K562 (cell line): Measurements from ENCODE around the gene GRAMD2A. TPM values are rescaled to one million over a fixed set of nuclear protein-coding genes. Genes with fewer than 3 reads are reported as not detected.
A peak's percentile ranks its signal among the peaks of the same experiment; 100 is the strongest.

Experiments
- ATAC-seq: fragments of 200-7000 bp; cut with Tn5 transposase; 3 replicates; pipeline ENCODE4 v1.9.1; 2020; ENCODE audit warnings: moderate library complexity
- BruUV-seq: library from RNA; stranded (reverse); fragments of 400-500 nt; replicated peaks from 2 replicates; lab custom pipeline; 2021; lab: Mats Ljungman, UMichigan
- CTCF ChIA-PET: fragments of 300-600 bp; formaldehyde crosslinking; extraction: SDS; loops from one replicate; lab custom pipeline; 2021; ENCODE audit warnings: low intra/inter-chr PET ratio; lab: Yijun Ruan, JAX
- POLR2A ChIA-PET: fragments of 300-600, 350-650 bp; sonication (Branson Sonifier 250); formaldehyde crosslinking; extraction: SDS; loops from one replicate; lab custom pipeline; 2021; ENCODE audit warnings: antibody characterized with exemption, inconsistent platforms; lab: Yijun Ruan, JAX
- DNase-seq, 4 experiments: peaks; one replicate each; pipeline versions ENCODE4 v3.0.0 to v3.0.0-alpha.2; 2011 to 2018; ENCODE audit warnings: low spot score in 3 of 4, mixed read lengths in 3 of 4; ENCODE audit errors: extremely low read depth in 1 of 4
- FAIRE-seq: peaks from 2 replicates; lab custom pipeline; 2011; peaks lifted over from hg19 to GRCh38; lab: Jason Lieb, UNC
- H2AFZ ChIP-seq: 2 replicates; pipeline ENCODE4 v1.6.0; 2011; ENCODE audit warnings: low read depth, low read length, control low read depth, inconsistent platforms
- H3K27ac ChIP-seq: fragments of 200-600 bp; 3 replicates; pipeline ENCODE4 v1.8.0; 2011; ENCODE audit warnings: low read depth, mild to moderate bottlenecking, control low read depth, inconsistent platforms, low read length, moderate library complexity, mixed read lengths; ENCODE audit errors: extremely low read depth
- H3K27me3 ChIP-seq, 2 experiments: fragments of 300-600 bp in 1 of 2; 2 replicates in 1 of 2; 3 replicates in 1 of 2; pipeline versions ENCODE4 v1.6.0 to v1.8.0; 2011; ENCODE audit warnings: inconsistent platforms in 2 of 2, low read length in 2 of 2, mild to moderate bottlenecking in 1 of 2, mixed read lengths in 1 of 2, moderate library complexity in 1 of 2; ENCODE audit not compliant: control insufficient read depth in 2 of 2, insufficient read depth in 2 of 2
- H3K36me3 ChIP-seq: fragments of 300-600 bp; 3 replicates; pipeline ENCODE4 v1.8.0; 2011; ENCODE audit warnings: mild to moderate bottlenecking, low read length, inconsistent platforms; ENCODE audit not compliant: control insufficient read depth, insufficient read depth
- H3K4me1 ChIP-seq, 2 experiments: fragments of 200-600 bp in 1 of 2; replicated peaks in 1 of 2; 2 replicates in 1 of 2; 3 replicates in 1 of 2; pipeline versions ENCODE4 v1.5.1 to v1.8.0; 2011; ENCODE audit warnings: inconsistent platforms in 2 of 2, low read length in 2 of 2, mild to moderate bottlenecking in 1 of 2, mixed read lengths in 1 of 2, moderate library complexity in 1 of 2; ENCODE audit not compliant: control insufficient read depth in 2 of 2, insufficient read depth in 2 of 2
- H3K4me2 ChIP-seq: 2 replicates; pipeline ENCODE4 v1.6.1; 2011; ENCODE audit warnings: low read length, control low read depth, inconsistent platforms, mixed read lengths; ENCODE audit not compliant: insufficient read depth
- H3K4me3 ChIP-seq: fragments of 200-600 bp; sonication (generic), shearing (Covaris generic); 2 replicates; pipeline ENCODE4 v1.5.1; 2016; ENCODE audit warnings: control low read depth, inconsistent platforms
- H3K79me2 ChIP-seq: fragments of 200-600 bp; 3 replicates; pipeline ENCODE4 v1.8.0; 2011; ENCODE audit warnings: low read length, inconsistent platforms; ENCODE audit not compliant: control insufficient read depth, insufficient read depth
- H3K9ac ChIP-seq, 2 experiments: 2 replicates each; pipeline versions ENCODE4 v1.6.0 to v1.6.1; 2011; ENCODE audit warnings: low read depth in 2 of 2, low read length in 2 of 2, control low read depth in 1 of 2, inconsistent platforms in 1 of 2, mild to moderate bottlenecking in 1 of 2, mixed read lengths in 1 of 2; ENCODE audit not compliant: insufficient read depth in 1 of 2
- H3K9me1 ChIP-seq: one replicate; pipeline ENCODE4 v1.6.0; 2011; ENCODE audit warnings: inconsistent platforms, mild to moderate bottlenecking, low read length, moderate library complexity; ENCODE audit not compliant: control insufficient read depth, insufficient read depth
- H3K9me3 ChIP-seq: replicated peaks from 2 replicates; pipeline ENCODE4 v1.5.1; 2011; ENCODE audit warnings: low read depth, low read length, inconsistent platforms; ENCODE audit not compliant: control insufficient read depth, insufficient read depth
- H4K20me1 ChIP-seq: replicated peaks from 2 replicates; pipeline ENCODE4 v1.6.1; 2011; ENCODE audit warnings: low read length, inconsistent platforms, mixed read lengths; ENCODE audit not compliant: control insufficient read depth, insufficient read depth
- CC2D1A ChIP-seq: fragments of 450-650 bp; IDR thresholded peaks from 2 replicates; pipeline ENCODE4 v1.6.1; 2017; ENCODE audit warnings: mild to moderate bottlenecking
- CEBPG ChIP-seq, 3 experiments: fragments of 200-800 bp in 1 of 3; sonication (Bioruptor generic) in 1 of 3; sonication (generic) in 1 of 3; formaldehyde crosslinking in 1 of 3; IDR thresholded peaks in 2 of 3; conservative IDR thresholded peaks in 1 of 3; 2 replicates each; pipeline versions ENCODE4 v1.6.1 to v1.8.0; 2016 to 2022; ENCODE audit warnings: missing compliant biosample characterization in 2 of 3, missing genetic modification characterization in 2 of 3, mild to moderate bottlenecking in 1 of 3, missing genetic modification reagents in 1 of 3
- CTBP1 ChIP-seq: fragments of 450-650 bp; IDR thresholded peaks from 2 replicates; pipeline ENCODE4 v1.6.1; 2016; ENCODE audit warnings: borderline replicate concordance
- DEAF1 ChIP-seq: fragments of 450-650 bp; formaldehyde crosslinking; IDR thresholded peaks from 2 replicates; pipeline ENCODE4 v1.4.0; 2020; ENCODE audit warnings: mild to moderate bottlenecking, moderate library complexity
- KAT7 ChIP-seq: sonication (generic); formaldehyde crosslinking; IDR thresholded peaks from 2 replicates; pipeline ENCODE4 v1.8.0; 2022; ENCODE audit warnings: missing genetic modification reagents, mild to moderate bottlenecking, borderline replicate concordance
- LARP7 ChIP-seq: fragments of 450-650 bp; IDR thresholded peaks from 2 replicates; pipeline ENCODE4 v1.6.1; 2016
- MYNN ChIP-seq, 2 experiments: sonication (generic); formaldehyde crosslinking in 1 of 2; IDR thresholded peaks; 2 replicates each; pipeline versions ENCODE4 v1.5.0 to v1.6.1; 2016 to 2020; ENCODE audit warnings: antibody characterized with exemption in 1 of 2, missing genetic modification reagents in 1 of 2
- PHTF2 ChIP-seq: fragments of 250-450 bp; sonication (Bioruptor Pico); IDR thresholded peaks from 2 replicates; pipeline ENCODE4 v1.5.0; 2021; ENCODE audit warnings: mild to moderate bottlenecking
- PRDM10 ChIP-seq: fragments of 450-650 bp; IDR thresholded peaks from 2 replicates; pipeline ENCODE4 v1.6.1; 2018; ENCODE audit not compliant: partially characterized antibody
- RAD21 ChIP-seq, 2 experiments: fragments of 250-450 bp in 1 of 2; fragments of 450-650 bp in 1 of 2; sonication (Bioruptor Pico) in 1 of 2; formaldehyde crosslinking in 1 of 2; IDR thresholded peaks in 1 of 2; conservative IDR thresholded peaks in 1 of 2; 2 replicates each; pipeline versions ENCODE4 v1.4.0 to v1.8.0; 2020 to 2022; ENCODE audit warnings: mild to moderate bottlenecking in 2 of 2, moderate library complexity in 1 of 2
- SMC3 ChIP-seq: conservative IDR thresholded peaks from 2 replicates; pipeline ENCODE4 v1.6.1; 2011; ENCODE audit warnings: low read depth, low read length, improper control_type of control experiment; ENCODE audit not compliant: insufficient read depth
- SPI1 ChIP-seq: IDR thresholded peaks from 2 replicates; pipeline ENCODE4 v1.6.1; 2011; ENCODE audit warnings: low read depth, low read length, control low read depth, borderline replicate concordance
- STAG1 ChIP-seq: sonication (generic); formaldehyde crosslinking; IDR thresholded peaks from 2 replicates; pipeline ENCODE4 v1.5.0; 2020; ENCODE audit warnings: missing genetic modification reagents, borderline replicate concordance
- TSC22D4 ChIP-seq: fragments of 450-650 bp; IDR thresholded peaks from 2 replicates; pipeline ENCODE4 v1.6.1; 2016; ENCODE audit warnings: missing genetic modification characterization, missing biosample characterization, control low read depth
- XRCC5 ChIP-seq: fragments of 200-400 bp; formaldehyde crosslinking; IDR thresholded peaks from 2 replicates; pipeline ENCODE4 v1.6.1; 2017; ENCODE audit warnings: low read depth, mild to moderate bottlenecking, low read length
- ZC3H8 ChIP-seq: fragments of 450-650 bp; IDR thresholded peaks from 2 replicates; pipeline ENCODE4 v1.6.1; 2017
- WGBS: fragments of 100-300 bp; shearing (Covaris generic); methylation state at CpG from one replicate; pipeline ENCODE4 v1.1.6; 2016; ENCODE audit warnings: low coverage, mixed read lengths; ENCODE audit not compliant: insufficient coverage; ENCODE audit errors: missing lambda C conversion rate; 5-methylcytosine and 5-hydroxymethylcytosine counted together
- in situ Hi-C: fragments of 300-500 bp; cut with MboI; formaldehyde crosslinking; loops from 4 replicates; pipeline ENCODE4 v1.15.0; 2018; ENCODE audit warnings: inconsistent platforms, mixed read lengths
- intact Hi-C: fragments of 100-400 bp; cut with micrococcal nuclease; formaldehyde crosslinking; loops from 2 replicates; pipeline ENCODE4 v1.14.2; 2022
- polyA plus RNA-seq, 8 experiments: library from polyadenylated mRNA; depleted of rRNA in 4 of 8; stranded (reverse) in 5 of 8; unstranded in 3 of 8; fragments of >200 nt; fragmentation: Nextera tagmentation in 2 of 8; fragmentation: Illumina TruSeq in 1 of 8; extraction: Ambion mirVana in 2 of 8; extraction: Trizol in 1 of 8; gene quantifications; 2 replicates each; pipeline versions ENCODE4 v1.2.1 to v1.2.3, GENCODE V29; 2011 to 2014; ENCODE audit warnings: inconsistent platforms in 1 of 8, missing spikeins in 1 of 8
- total RNA-seq, 7 experiments: library from RNA; depleted of rRNA in 6 of 7; stranded (reverse); fragments of >200 nt in 6 of 7; fragmentation: Illumina TruSeq in 2 of 7; extraction: Trizol in 2 of 7; gene quantifications; 2 replicates each; pipeline versions ENCODE4 v1.2.1 to v1.2.3, GENCODE V29; 2011 to 2021; ENCODE audit warnings: low replicate concordance in 1 of 7

The GRAMD2A gene
- total and polyA plus RNA-seq, 9 of the 15 experiments (the other 6 are each of a cell fraction or from before 2014, with no cell fraction given), result 0.08 to 0.22 TPM; not detected in 7

- Histone ChIP-seq H3K79me2 (no peaks in the 10 kb centered on the region; the same call in 2 of the 3 replicates), H3K27me3 (no peaks in the 10 kb centered on the region), H3K4me3 (no peak overlapping the region), H3K27ac (no peak overlapping the region), H3K4me1 (peaks cover 5 to 13% of the 10 kb centered on the region in 2 experiments; a peak in 4 of 5 replicates), H2AFZ (no peak overlapping the region), H3K4me2 (no peak overlapping the region), H3K9me3 (no peaks in the 10 kb centered on the region), H3K36me3 (peaks cover 69% of the 10 kb centered on the region), H3K9ac (no peak overlapping the region), H3K9me1 (peaks cover 3% of the 10 kb centered on the region), H4K20me1 (peaks cover 23% of the 10 kb centered on the region)
- DNase-seq (peak; percentile 71 to 75 (median 74)), ATAC-seq (peak; percentile 90), FAIRE-seq (peak; percentile 97)
- in situ Hi-C loops, result no loop called here
- BruUV-seq, result no TSS peak
- intact Hi-C loops, result loop anchor here (1.0 kb wide), 1 partner anchor 87 kb away; no protein-coding TSS in a partner anchor
- ChIA-PET POLR2A (interaction anchor here (0.8 to 1.1 kb wide), 2 partner anchors 11 to 478 kb away, joined by 3 to 5 read pairs; no protein-coding TSS in a partner anchor), CTCF (interaction anchor here (0.9 kb wide), 1 partner anchor 273 kb away, joined by 3 read pairs; no protein-coding TSS in a partner anchor)
- WGBS, result 70% methylated on average over 2 of the region's 2 CpGs
- TF ChIP-seq CC2D1A (0 out of 2 replicates have a peak, but pooled peaks have one; percentile 48), DEAF1 (CRISPR knock-in tag) (peak; percentile 65; the same call in 1 of the 2 replicates), PHTF2 (no peak), MYNN (IDR thresholded peaks at IDR 0.05) (0 out of 2 replicates have a peak, but pooled peaks have one; percentile 48), MYNN (CRISPR knock-in tag; IDR thresholded peaks at IDR 0.05) (no peak), XRCC5 (peak; percentile 41; the same call in 1 of the 2 replicates), STAG1 (CRISPR knock-in tag) (peak; percentile 79; the same call in 1 of the 2 replicates), LARP7 (no peak), CTBP1 (peak; percentile 59; the same call in 1 of the 2 replicates), PRDM10 (no peak), TSC22D4 (no peak), RAD21 (CRISPR knock-in tag; conservative IDR thresholded peaks at IDR 0.05 in 1 of 2, IDR thresholded peaks at IDR 0.05 in 1 of 2) (peak; percentile 57 to 90), KAT7 (CRISPR knock-in tag) (no peak), SMC3 (peak; percentile 71), SPI1 (0 out of 2 replicates have a peak, but pooled peaks have one; percentile 20), ZC3H8 (no peak), CEBPG (CRISPR knock-in tag; IDR thresholded peaks at IDR 0.05) (no peak), CEBPG (tag; conservative IDR thresholded peaks at IDR 0.05 in 1 of 2, IDR thresholded peaks at IDR 0.05 in 1 of 2) (no peak)
These were observed 2.2 kb upstream of the GRAMD2A start for GRCh38 chr15:72199721-72200212.
